GM21786 (cell line): ENCODE measurements around the gene PWP2.

Source experiments
- ATAC-seq: cut with Tn5 transposase; IDR thresholded peaks from one replicate; pipeline ENCODE4 v1.9.1; 2021; ENCODE audit not compliant: unreplicated experiment

The PWP2 gene

GRCh38 chr21:44107026-44107501, at the start of gene PWP2:
PWP2 (plus strand) TSS chr21:44107399; CDS start chr21:44107417, 18 bp downstream.
- peak; percentile 91 for ATAC-seq

GRCh38 chr21:44057960-44058651, 49.1 kb upstream of the PWP2 start:
- ATAC-seq = no peak

GRCh38 chr21:44058652-44058964, 48.6 kb upstream of the PWP2 start:
- ATAC-seq = no peak

GRCh38 chr21:44058981-44059380, 48.2 kb upstream of the PWP2 start:
- ATAC-seq = no peak

- no peak for ATAC-seq
Observed at GRCh38 chr21:44059710-44060109, 47.5 kb upstream of the PWP2 start.

GRCh38 chr21:44062380-44062779, 44.8 kb upstream of the PWP2 start:
- no peak for ATAC-seq

- no peak for ATAC-seq
Observed at GRCh38 chr21:44063151-44063912, 43.9 kb upstream of the PWP2 start.

GRCh38 chr21:44064852-44065403, 42.3 kb upstream of the PWP2 start:
- no peak for ATAC-seq

- ATAC-seq = no peak
Observed at GRCh38 chr21:44065428-44065827, 41.8 kb upstream of the PWP2 start.

- no peak for ATAC-seq
Observed at GRCh38 chr21:44066116-44066515, 41.1 kb upstream of the PWP2 start.

GRCh38 chr21:44067011-44067839, 40.0 kb upstream of the PWP2 start:
- ATAC-seq = no peak

GRCh38 chr21:44070391-44070790, 36.8 kb upstream of the PWP2 start:
- no peak for ATAC-seq

- ATAC-seq = no peak
Observed at GRCh38 chr21:44071359-44072104, 35.7 kb upstream of the PWP2 start.

- no peak for ATAC-seq
Observed at GRCh38 chr21:44072111-44072510, 35.1 kb upstream of the PWP2 start.

GRCh38 chr21:44074315-44074958, 32.8 kb upstream of the PWP2 start:
- no peak for ATAC-seq

- ATAC-seq = no peak
Observed at GRCh38 chr21:44076316-44076715, 30.9 kb upstream of the PWP2 start.

- no peak for ATAC-seq
Observed at GRCh38 chr21:44078411-44078981, 28.7 kb upstream of the PWP2 start.

- no peak for ATAC-seq
Observed at GRCh38 chr21:44079446-44079845, 27.8 kb upstream of the PWP2 start.

- no peak for ATAC-seq
Observed at GRCh38 chr21:44079846-44080245, 27.4 kb upstream of the PWP2 start.
